NT2/D1 (cell line): Measurements from ENCODE around the gene NLRC5.

ENCODE experiments used
- DNase-seq: peaks from one replicate; pipeline ENCODE4 v3.0.0-alpha.2; 2011; ENCODE audit warnings: low read depth, low spot score
- H3K27me3 ChIP-seq: 2 replicates; pipeline ENCODE4 v1.6.0; 2011; ENCODE audit warnings: mild to moderate bottlenecking; ENCODE audit not compliant: insufficient read length, insufficient read depth
- H3K36me3 ChIP-seq: 2 replicates; pipeline ENCODE4 v1.6.1; 2011; ENCODE audit warnings: mild to moderate bottlenecking, low read length, mixed read lengths; ENCODE audit not compliant: insufficient read depth, insufficient read length
- H3K4me1 ChIP-seq: 2 replicates; pipeline ENCODE4 v1.5.1; 2011; ENCODE audit not compliant: insufficient read depth, insufficient read length
- H3K4me3 ChIP-seq: 2 replicates; pipeline ENCODE4 v1.5.1; 2011; ENCODE audit warnings: low read depth; ENCODE audit not compliant: insufficient read length
- H3K9ac ChIP-seq: 2 replicates; pipeline ENCODE4 v1.6.0; 2011; ENCODE audit warnings: low read depth; ENCODE audit not compliant: insufficient read length
- H3K9me3 ChIP-seq: 2 replicates; pipeline ENCODE4 v1.5.1; 2011; ENCODE audit warnings: mild to moderate bottlenecking, low read length; ENCODE audit not compliant: insufficient read depth
- SUZ12 ChIP-seq: IDR thresholded peaks from 2 replicates; pipeline ENCODE4 v1.6.1; 2011; ENCODE audit not compliant: insufficient read length, insufficient read depth; ENCODE audit errors: extremely low read depth
- YY1 ChIP-seq: IDR thresholded peaks from 2 replicates; pipeline ENCODE4 v1.6.1; 2011; ENCODE audit not compliant: insufficient read length, insufficient read depth
- ZNF274 ChIP-seq: IDR thresholded peaks from 2 replicates; pipeline ENCODE4 v1.6.1; 2011; ENCODE audit warnings: mild to moderate bottlenecking, low read depth, low read length

Gene NLRC5

GRCh38 chr16:56980792-56981724 lies 8.3 kb upstream of the NLRC5 start:
- H3K4me1 ChIP-seq, result peaks cover 14% of the 10 kb centered on the region
- TF ChIP-seq ZNF274, result no peak
- TF ChIP-seq YY1, result no peak
- TF ChIP-seq SUZ12, result no peak
- H3K9ac ChIP-seq, result peak overlapping the region; percentile 17
- DNase-seq, result no peak
- no peaks in the 10 kb centered on the region for H3K27me3 ChIP-seq
- H3K36me3 ChIP-seq, result no peaks in the 10 kb centered on the region
- H3K9me3 ChIP-seq, result no peaks in the 10 kb centered on the region
- no peak overlapping the region for H3K4me3 ChIP-seq

GRCh38 chr16:56981729-56982271 lies 7.6 kb upstream of the NLRC5 start:
- no peak for DNase-seq
- TF ChIP-seq SUZ12, result no peak
- TF ChIP-seq YY1, result no peak
- no peak for TF ChIP-seq ZNF274
- Histone ChIP-seq H3K9ac (no peak overlapping the region), H3K27me3 (no peaks in the 10 kb centered on the region), H3K36me3 (no peaks in the 10 kb centered on the region), H3K4me1 (peaks cover 14% of the 10 kb centered on the region), H3K4me3 (no peak overlapping the region), H3K9me3 (no peaks in the 10 kb centered on the region)

DNA sequence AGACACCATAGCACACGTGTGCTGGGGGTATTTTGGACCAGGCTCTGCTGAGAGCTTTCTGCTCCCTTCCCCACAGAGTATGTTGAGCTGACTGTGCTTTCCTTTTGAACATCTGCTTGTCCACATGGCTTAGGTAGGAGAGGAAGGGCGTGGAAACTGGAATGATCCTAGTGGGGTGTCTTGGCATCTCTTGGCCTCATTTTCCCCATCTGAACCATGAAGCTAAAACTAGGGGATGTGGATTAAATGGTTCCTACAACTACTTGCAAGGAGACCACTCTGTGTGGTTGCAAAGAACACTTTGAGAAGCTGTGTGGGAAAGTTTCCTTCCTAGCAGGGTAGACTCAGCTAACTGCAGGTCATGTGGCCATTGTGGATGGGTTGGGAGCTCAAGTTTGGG lies 6.7 kb upstream of the NLRC5 start:
- TF ChIP-seq ZNF274 (no peak), SUZ12 (no peak), YY1 (no peak)
- no peak for DNase-seq
- Histone ChIP-seq H3K9me3 (no peaks in the 10 kb centered on the region), H3K27me3 (peaks cover 3% of the 10 kb centered on the region), H3K36me3 (no peaks in the 10 kb centered on the region), H3K9ac (no peak overlapping the region), H3K4me3 (no peak overlapping the region), H3K4me1 (peaks cover 14% of the 10 kb centered on the region)

- TF ChIP-seq ZNF274 (no peak), SUZ12 (no peak), YY1 (no peak)
- DNase-seq, result no peak
- no peaks in the 10 kb centered on the region for H3K36me3 ChIP-seq
- no peaks in the 10 kb centered on the region for H3K9me3 ChIP-seq
- no peak overlapping the region for H3K4me3 ChIP-seq
- H3K27me3 ChIP-seq, result peaks cover 8% of the 10 kb centered on the region
- peaks cover 10% of the 10 kb centered on the region for H3K4me1 ChIP-seq
- no peak overlapping the region for H3K9ac ChIP-seq
Observed at GRCh38 chr16:56983211-56983751, 6.1 kb upstream of the NLRC5 start.

- TF ChIP-seq SUZ12 (no peak), YY1 (no peak), ZNF274 (no peak)
- H3K4me3 ChIP-seq, result no peak overlapping the region
- H3K36me3 ChIP-seq, result no peaks in the 10 kb centered on the region
- H3K4me1 ChIP-seq, result peaks cover 10% of the 10 kb centered on the region
- H3K9ac ChIP-seq, result no peak overlapping the region
- no peaks in the 10 kb centered on the region for H3K9me3 ChIP-seq
- H3K27me3 ChIP-seq, result peaks cover 22% of the 10 kb centered on the region
- no peak for DNase-seq
Observed at GRCh38 chr16:56984639-56985038, 4.7 kb upstream of the NLRC5 start.

- H3K9ac ChIP-seq, result no peak overlapping the region
Observed at GRCh38 chr16:56985288-56985961, 3.9 kb upstream of the NLRC5 start.

DNA sequence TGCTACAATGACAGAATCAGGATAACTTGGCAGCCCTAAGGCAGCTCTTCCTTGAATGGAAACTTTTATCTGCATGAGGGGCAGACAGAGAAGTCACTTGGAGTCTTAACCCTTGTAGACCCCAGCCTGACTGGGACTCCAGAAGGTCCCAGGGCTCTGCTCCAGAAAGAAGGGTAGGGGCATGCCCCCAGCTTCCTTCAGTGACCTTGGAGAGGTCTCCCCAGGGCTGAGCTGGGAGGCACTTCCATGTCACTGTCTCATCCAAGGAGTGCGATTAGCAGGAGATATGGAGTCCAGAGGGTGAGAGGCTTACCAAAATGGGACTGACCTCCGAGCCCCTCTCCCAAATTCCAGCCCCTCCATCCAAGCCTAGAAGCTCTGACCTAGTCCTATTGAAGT lies 3.4 kb upstream of the NLRC5 start:
- H3K36me3 ChIP-seq, result no peaks in the 10 kb centered on the region
- no peak for DNase-seq
- H3K4me1 ChIP-seq, result peaks cover 8% of the 10 kb centered on the region

More at GRCh38 chr16:56985288-56985961, 3.9 kb upstream of the NLRC5 start:
- peaks cover 10% of the 10 kb centered on the region for H3K4me1 ChIP-seq
- DNase-seq, result no peak
- H3K4me3 ChIP-seq, result no peak overlapping the region
- H3K36me3 ChIP-seq, result no peaks in the 10 kb centered on the region
- no peak for TF ChIP-seq YY1
- TF ChIP-seq ZNF274, result no peak
- TF ChIP-seq SUZ12, result no peak
- peaks cover 30% of the 10 kb centered on the region for H3K27me3 ChIP-seq
- H3K9me3 ChIP-seq, result no peaks in the 10 kb centered on the region

More for the DNA sequence above, 3.4 kb upstream of the NLRC5 start:
- H3K27me3 ChIP-seq, result peaks cover 35% of the 10 kb centered on the region
- H3K4me3 ChIP-seq, result no peak overlapping the region
- no peaks in the 10 kb centered on the region for H3K9me3 ChIP-seq
- TF ChIP-seq SUZ12, result no peak
- H3K9ac ChIP-seq, result no peak overlapping the region
